H1 (cell line): ENCODE data around the gene GSTA3.

Experiments
- CBX5 ChIP-seq: fragments of 300-800, 300-1000 bp; sonication (generic); IDR thresholded peaks from 2 replicates; pipeline ENCODE4 v1.7.1; 2016; ENCODE audit warnings: antibody characterized with exemption, low read length, low read depth
- EP300 ChIP-seq, 2 experiments: IDR thresholded peaks; 1 replicate in 1 of 2; 2 replicates in 1 of 2; pipeline ENCODE4 v1.6.1; 2011 to 2012; ENCODE audit warnings: low read depth in 2 of 2, low read length in 2 of 2, mild to moderate bottlenecking in 2 of 2, borderline replicate concordance in 1 of 2, inconsistent platforms in 1 of 2, moderate library complexity in 1 of 2
- MAFK ChIP-seq: IDR thresholded peaks from 2 replicates; pipeline ENCODE4 v1.6.1; 2012; ENCODE audit warnings: low read depth, mild to moderate bottlenecking, improper control_type of control experiment, low read length
- POLR2A ChIP-seq, 2 experiments: IDR thresholded peaks; 1 replicate in 1 of 2; 2 replicates in 1 of 2; pipeline ENCODE4 v1.6.1; 2011; ENCODE audit warnings: low read depth in 2 of 2, low read length in 2 of 2, mild to moderate bottlenecking in 2 of 2; ENCODE audit errors: control extremely low read depth in 1 of 2
- POLR2AphosphoS5 ChIP-seq: IDR thresholded peaks from 2 replicates; pipeline ENCODE4 v1.6.1; 2011; ENCODE audit warnings: low read depth, low read length
- RAD21 ChIP-seq, 2 experiments: IDR thresholded peaks in 1 of 2; conservative IDR thresholded peaks in 1 of 2; 2 replicates each; pipeline ENCODE4 v1.6.1; 2011; ENCODE audit warnings: low read depth in 2 of 2, low read length in 2 of 2, improper control_type of control experiment in 1 of 2, inconsistent platforms in 1 of 2, mild to moderate bottlenecking in 1 of 2, moderate library complexity in 1 of 2
- TEAD4 ChIP-seq: IDR thresholded peaks from 2 replicates; pipeline ENCODE4 v1.6.1; 2012; ENCODE audit warnings: low read depth, low read length, inconsistent platforms, mixed read lengths
- YY1 ChIP-seq: IDR thresholded peaks from 2 replicates; pipeline ENCODE4 v1.6.1; 2011; ENCODE audit warnings: low read depth, mild to moderate bottlenecking, low read length
- TF ChIP-seq, protein P1 (sequence below), 3 experiments: IDR thresholded peaks; 1 replicate in 2 of 3; 2 replicates in 1 of 3; pipeline versions ENCODE4 v1.5.1 to v1.6.1; 2011; ENCODE audit warnings: low read length in 3 of 3, mild to moderate bottlenecking in 3 of 3, inconsistent platforms in 2 of 3, low read depth in 1 of 3, moderate library complexity in 1 of 3; ENCODE audit not compliant: insufficient read depth in 1 of 3; ENCODE audit errors: control extremely low read depth in 1 of 3

DNA sequence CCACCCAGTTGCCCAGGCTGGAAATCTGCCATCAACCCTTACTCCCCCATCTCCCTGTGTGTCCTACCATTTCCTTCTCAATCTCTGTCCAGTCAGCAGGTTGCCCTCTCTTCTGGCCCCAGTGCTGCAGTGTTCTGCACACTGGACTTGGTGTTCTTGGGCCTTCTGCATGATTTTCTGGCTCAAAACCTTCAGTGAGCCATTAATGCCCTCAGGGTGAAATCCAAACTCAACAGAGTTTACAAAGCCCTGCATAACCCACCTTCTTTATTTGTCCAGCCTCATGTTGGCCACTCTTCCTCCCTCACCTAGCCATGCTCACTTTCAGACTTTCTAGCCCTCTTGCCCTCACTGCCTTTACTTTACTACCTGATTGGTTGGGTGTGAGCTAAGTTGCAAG lies 5.0 kb upstream of the GSTA3 start:
- no peak for TF ChIP-seq MAFK
- TF ChIP-seq EP300 (IDR thresholded peaks at IDR 0.05; ENCODE audit: borderline replicate concordance in 1 of 2, low read depth in 2 of 2, low read length in 2 of 2), result no peak
- no peak for TF ChIP-seq CBX5
- TF ChIP-seq TEAD4, result no peak
- TF ChIP-seq, protein P1, sequence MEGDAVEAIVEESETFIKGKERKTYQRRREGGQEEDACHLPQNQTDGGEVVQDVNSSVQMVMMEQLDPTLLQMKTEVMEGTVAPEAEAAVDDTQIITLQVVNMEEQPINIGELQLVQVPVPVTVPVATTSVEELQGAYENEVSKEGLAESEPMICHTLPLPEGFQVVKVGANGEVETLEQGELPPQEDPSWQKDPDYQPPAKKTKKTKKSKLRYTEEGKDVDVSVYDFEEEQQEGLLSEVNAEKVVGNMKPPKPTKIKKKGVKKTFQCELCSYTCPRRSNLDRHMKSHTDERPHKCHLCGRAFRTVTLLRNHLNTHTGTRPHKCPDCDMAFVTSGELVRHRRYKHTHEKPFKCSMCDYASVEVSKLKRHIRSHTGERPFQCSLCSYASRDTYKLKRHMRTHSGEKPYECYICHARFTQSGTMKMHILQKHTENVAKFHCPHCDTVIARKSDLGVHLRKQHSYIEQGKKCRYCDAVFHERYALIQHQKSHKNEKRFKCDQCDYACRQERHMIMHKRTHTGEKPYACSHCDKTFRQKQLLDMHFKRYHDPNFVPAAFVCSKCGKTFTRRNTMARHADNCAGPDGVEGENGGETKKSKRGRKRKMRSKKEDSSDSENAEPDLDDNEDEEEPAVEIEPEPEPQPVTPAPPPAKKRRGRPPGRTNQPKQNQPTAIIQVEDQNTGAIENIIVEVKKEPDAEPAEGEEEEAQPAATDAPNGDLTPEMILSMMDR (IDR thresholded peaks at IDR 0.05; ENCODE audit: control extremely low read depth in 1 of 3, insufficient read depth in 1 of 3, low read depth in 1 of 3, low read length in 3 of 3), result no peak
- TF ChIP-seq POLR2A (IDR thresholded peaks at IDR 0.05; ENCODE audit: control extremely low read depth in 1 of 2, low read depth in 2 of 2, low read length in 2 of 2), result no peak
- no peak for TF ChIP-seq RAD21 (IDR thresholded peaks at IDR 0.05 in 1 of 2, conservative IDR thresholded peaks at IDR 0.05 in 1 of 2; ENCODE audit: low read depth in 2 of 2, low read length in 2 of 2)
- no peak for TF ChIP-seq POLR2AphosphoS5
- TF ChIP-seq YY1, result no peak
